ENCODE measurements around the gene ARHGEF40.

DNA sequence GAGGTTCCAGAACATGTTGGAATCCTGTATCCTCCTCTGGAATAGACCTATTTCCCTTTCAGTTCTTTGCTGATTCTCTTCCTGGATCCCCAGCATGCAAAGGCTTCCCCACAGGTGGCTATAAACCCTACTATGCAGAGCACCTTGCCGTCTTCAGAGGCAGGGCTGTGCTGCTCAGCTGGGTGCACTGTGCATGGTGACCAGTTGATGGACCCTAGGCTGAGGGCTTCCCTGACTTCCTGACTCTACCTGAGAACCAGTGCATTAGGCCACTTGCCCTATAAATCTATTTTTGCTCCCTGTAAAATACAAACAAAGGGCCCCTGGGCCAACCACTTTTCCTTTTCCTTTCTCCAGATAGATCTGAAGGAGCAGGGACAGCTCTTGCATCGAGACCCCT is 14.3 kb downstream of the ARHGEF40 start:
- TF ChIP-seq, protein P1, sequence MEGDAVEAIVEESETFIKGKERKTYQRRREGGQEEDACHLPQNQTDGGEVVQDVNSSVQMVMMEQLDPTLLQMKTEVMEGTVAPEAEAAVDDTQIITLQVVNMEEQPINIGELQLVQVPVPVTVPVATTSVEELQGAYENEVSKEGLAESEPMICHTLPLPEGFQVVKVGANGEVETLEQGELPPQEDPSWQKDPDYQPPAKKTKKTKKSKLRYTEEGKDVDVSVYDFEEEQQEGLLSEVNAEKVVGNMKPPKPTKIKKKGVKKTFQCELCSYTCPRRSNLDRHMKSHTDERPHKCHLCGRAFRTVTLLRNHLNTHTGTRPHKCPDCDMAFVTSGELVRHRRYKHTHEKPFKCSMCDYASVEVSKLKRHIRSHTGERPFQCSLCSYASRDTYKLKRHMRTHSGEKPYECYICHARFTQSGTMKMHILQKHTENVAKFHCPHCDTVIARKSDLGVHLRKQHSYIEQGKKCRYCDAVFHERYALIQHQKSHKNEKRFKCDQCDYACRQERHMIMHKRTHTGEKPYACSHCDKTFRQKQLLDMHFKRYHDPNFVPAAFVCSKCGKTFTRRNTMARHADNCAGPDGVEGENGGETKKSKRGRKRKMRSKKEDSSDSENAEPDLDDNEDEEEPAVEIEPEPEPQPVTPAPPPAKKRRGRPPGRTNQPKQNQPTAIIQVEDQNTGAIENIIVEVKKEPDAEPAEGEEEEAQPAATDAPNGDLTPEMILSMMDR (IDR thresholded peaks at IDR 0.05; ENCODE audit: low read depth, low read length): no peak
- TF ChIP-seq EZH2phosphoT487 (IDR thresholded peaks at IDR 0.05; ENCODE audit: low read depth): no peak
